Testis (tissue), 3 donors: ENCODE measurements around the gene SULT6B1. TPM values are rescaled to one million over a fixed set of nuclear protein-coding genes. Genes with fewer than 3 reads are reported as not detected.
"Not testable (repeated sequence)": the region's sequence is repeated elsewhere in the genome, so short reads cannot be mapped to it uniquely, and the experiment has no call there.

Source experiments
- DNase-seq: peaks from one replicate; pipeline ENCODE4 v3.0.0-alpha.2; 2019
- H3K27ac ChIP-seq, 2 donors: fragments of 200-600 bp; sonication (generic); one replicate each; pipeline ENCODE4 v1.5.1; 2019
- H3K27me3 ChIP-seq: fragments of 200-600 bp; sonication (generic); one replicate; pipeline ENCODE4 v1.5.1; 2019
- H3K36me3 ChIP-seq: fragments of 200-600 bp; sonication (generic); one replicate; pipeline ENCODE4 v1.5.1; 2017; ENCODE audit warnings: low read depth; ENCODE audit errors: missing control alignments
- H3K4me1 ChIP-seq: fragments of 200-600 bp; sonication (generic); one replicate; pipeline ENCODE4 v1.5.1; 2019
- H3K4me3 ChIP-seq, 2 donors: fragments of 200-600 bp; sonication (generic); one replicate each; pipeline ENCODE4 v1.5.1; 2017 to 2019
- H3K9me3 ChIP-seq: fragments of 200-600 bp; sonication (generic); one replicate; pipeline ENCODE4 v1.5.1; 2017
- CTCF ChIP-seq, 3 experiments: fragments of 450-650 bp in 2 of 3; fragments of 200-600 bp in 1 of 3; sonication (generic) in 1 of 3; IDR thresholded peaks; one replicate each; pipeline ENCODE4 v1.5.1; 2016 to 2019; ENCODE audit warnings: antibody characterized with exemption in 3 of 3, mild to moderate bottlenecking in 2 of 3, moderate library complexity in 1 of 3
- POLR2A ChIP-seq: fragments of 450-650 bp; IDR thresholded peaks from one replicate; pipeline ENCODE4 v1.6.1; 2017; ENCODE audit warnings: antibody characterized with exemption, mild to moderate bottlenecking, moderate library complexity
- WGBS, 2 donors: methylation state at CpG; one replicate each; pipeline ENCODE4 v1.1.5; 2018; 5-methylcytosine and 5-hydroxymethylcytosine counted together
- intact Hi-C: fragments of 100-400 bp; cut with DNase I; formaldehyde crosslinking; loops from one replicate; pipeline ENCODE4 v1.15.1; 2023; ENCODE audit warnings: low total_unique reads
- polyA plus RNA-seq: library from polyadenylated mRNA; stranded (reverse); fragments of 350-450 nt; fragmentation: Illumina TruSeq; extraction: RNeasy Lipid Tissue Mini Kit (QIAGEN cat#74804); gene quantifications from one replicate; pipeline ENCODE4 v1.2.3, GENCODE V29; 2014; ENCODE audit warnings: low read depth, low replicate concordance; ENCODE audit not compliant: insufficient read depth
- total RNA-seq, 2 donors: library from RNA; depleted of rRNA; stranded (reverse); fragments of >200 nt; gene quantifications; one replicate each; pipeline ENCODE4 v1.2.3, GENCODE V29; 2016

The SULT6B1 gene
- total and polyA plus RNA-seq, 3 donors from 2014 or later, result 0.31 to 3.8 (median 1.7) TPM

GRCh38 chr2:37219046-37219445, 30.6 kb upstream of the SULT6B1 start:
- WGBS, 2 donors, result 87 to 91% methylated on average over 4 of the region's 4 CpGs
- intact Hi-C loops, result no loop called here
- no peak for TF ChIP-seq POLR2A
- no peak for TF ChIP-seq CTCF (IDR thresholded peaks at IDR 0.05)
- H3K27ac ChIP-seq, result no peak overlapping the region
- no peak overlapping the region for H3K4me3 ChIP-seq
- no peaks in the 10 kb centered on the region for H3K4me1 ChIP-seq
- no peaks in the 10 kb centered on the region for H3K27me3 ChIP-seq
- no peak for DNase-seq
- H3K9me3 ChIP-seq, result no peaks in the 10 kb centered on the region
- H3K36me3 ChIP-seq, result no peaks in the 10 kb centered on the region

GRCh38 chr2:37215250-37215649, 26.8 kb upstream of the SULT6B1 start:
- WGBS, 2 donors, result 78 to 86% methylated on average over 1 of the region's 1 CpG
- Histone ChIP-seq H3K36me3 (no peaks in the 10 kb centered on the region), H3K27me3 (no peaks in the 10 kb centered on the region), H3K4me3 (no peak overlapping the region), H3K4me1 (no peaks in the 10 kb centered on the region), H3K27ac (no peak overlapping the region), H3K9me3 (no peaks in the 10 kb centered on the region)
- no peak for DNase-seq
- no peak for TF ChIP-seq POLR2A
- intact Hi-C loops, result no loop called here

GRCh38 chr2:37211939-37212338, 23.5 kb upstream of the SULT6B1 start:
- Histone ChIP-seq H3K27me3 (no peaks in the 10 kb centered on the region), H3K27ac (no peak overlapping the region), H3K36me3 (no peaks in the 10 kb centered on the region), H3K4me1 (no peaks in the 10 kb centered on the region), H3K9me3 (no peaks in the 10 kb centered on the region), H3K4me3 (no peak overlapping the region)
- 85 to 86% methylated on average over 3 of the region's 3 CpGs for WGBS, 2 donors
- intact Hi-C loops, result no loop called here
- TF ChIP-seq CTCF (IDR thresholded peaks at IDR 0.05) (no peak), POLR2A (no peak)
- DNase-seq, result no peak

GRCh38 chr2:37211212-37211611, 22.7 kb upstream of the SULT6B1 start:
- intact Hi-C loops, result no loop called here
- Histone ChIP-seq H3K9me3 (no peaks in the 10 kb centered on the region), H3K4me1 (no peaks in the 10 kb centered on the region), H3K36me3 (no peaks in the 10 kb centered on the region), H3K27me3 (no peaks in the 10 kb centered on the region), H3K4me3 (no peak overlapping the region), H3K27ac (no peak overlapping the region)
- DNase-seq, result no peak
- TF ChIP-seq POLR2A (no peak), CTCF (IDR thresholded peaks at IDR 0.05) (no peak)

- H3K4me1 ChIP-seq, intact Hi-C loops, H3K36me3 ChIP-seq, H3K27me3 ChIP-seq, DNase-seq, H3K27ac ChIP-seq, H3K9me3 ChIP-seq, H3K4me3 ChIP-seq: not testable (repeated sequence)
- 97 to 100% methylated on average over 2 of the region's 2 CpGs for WGBS, 2 donors
Measured at GRCh38 chr2:37206760-37207159, 18.3 kb upstream of the SULT6B1 start.

GRCh38 chr2:37205689-37206341, 17.3 kb upstream of the SULT6B1 start:
- H3K36me3 ChIP-seq, result no peaks in the 10 kb centered on the region
- intact Hi-C loops, result no loop called here

GRCh38 chr2:37205071-37205661, 16.7 kb upstream of the SULT6B1 start:
- H3K4me3 ChIP-seq, H3K36me3 ChIP-seq, intact Hi-C loops, H3K27me3 ChIP-seq, H3K9me3 ChIP-seq, DNase-seq, H3K27ac ChIP-seq, H3K4me1 ChIP-seq: not testable (repeated sequence)
- WGBS, 2 donors, result 81 to 93% methylated on average over 8 of the region's 8 CpGs

More at GRCh38 chr2:37205689-37206341, 17.3 kb upstream of the SULT6B1 start:
- no peak for DNase-seq
- Histone ChIP-seq H3K9me3 (no peaks in the 10 kb centered on the region), H3K27me3 (no peaks in the 10 kb centered on the region), H3K4me1 (no peaks in the 10 kb centered on the region), H3K4me3 (no peak overlapping the region), H3K27ac (no peak overlapping the region)
- WGBS, 2 donors, result 89 to 90% methylated on average over 5 of the region's 5 CpGs
- TF ChIP-seq CTCF (IDR thresholded peaks at IDR 0.05), result no peak
- no peak for TF ChIP-seq POLR2A
